T-helper 2 cell treated with Interferon-gamma antibody and Interleukin-4, amounts not matched to agents 5 μg/mL and 100 μg/mL, for 36 hours (primary cell): ENCODE results near the gene KNDC1.
"Not testable (repeated sequence)": the region's sequence is repeated elsewhere in the genome, so short reads cannot be mapped to it uniquely, and the experiment has no call there.

Experiments
- DNase-seq: peaks from one replicate; pipeline ENCODE4 v3.0.0; 2021; ENCODE audit warnings: low spot score
- H3K27ac Mint-ChIP-seq: one replicate; pipeline ENCODE4 v1.8.0; 2021; ENCODE audit warnings: mild to moderate bottlenecking, mixed read lengths
- H3K27me3 Mint-ChIP-seq: one replicate; pipeline ENCODE4 v1.8.0; 2021; ENCODE audit warnings: low read depth, mixed read lengths
- H3K36me3 Mint-ChIP-seq: one replicate; pipeline ENCODE4 v1.8.0; 2021; ENCODE audit warnings: low read depth, mixed read lengths
- H3K4me1 Mint-ChIP-seq: one replicate; pipeline ENCODE4 v1.8.0; 2021; ENCODE audit warnings: low read depth, mixed read lengths
- H3K4me3 Mint-ChIP-seq: one replicate; pipeline ENCODE4 v1.8.0; 2022; ENCODE audit warnings: mild to moderate bottlenecking, moderate library complexity, mixed read lengths
- H3K9me3 Mint-ChIP-seq: one replicate; pipeline ENCODE4 v1.8.0; 2021; ENCODE audit warnings: mixed read lengths

The KNDC1 gene

GRCh38 chr10:133221331-133221730, 61.3 kb downstream of the KNDC1 start:
- DNase-seq, result no peak
- Mint-ChIP-seq H3K4me1 (peaks cover 8% of the 10 kb centered on the region), H3K27me3 (no peaks in the 10 kb centered on the region), H3K9me3 (no peaks in the 10 kb centered on the region), H3K4me3 (no peak overlapping the region), H3K36me3 (no peaks in the 10 kb centered on the region), H3K27ac (peak overlapping the region; percentile 60)

- not testable (repeated sequence) for H3K9me3 Mint-ChIP-seq, H3K27me3 Mint-ChIP-seq, DNase-seq, H3K4me3 Mint-ChIP-seq, H3K27ac Mint-ChIP-seq, H3K36me3 Mint-ChIP-seq
- peaks cover 12% of the 10 kb centered on the region for H3K4me1 Mint-ChIP-seq
These were observed 61.7 kb downstream of the KNDC1 start for GRCh38 chr10:133221756-133222155.

- Mint-ChIP-seq H3K9me3 (no peaks in the 10 kb centered on the region), H3K27ac (no peak overlapping the region), H3K27me3 (peaks cover 17% of the 10 kb centered on the region), H3K4me3 (no peak overlapping the region), H3K36me3 (no peaks in the 10 kb centered on the region), H3K4me1 (peaks cover 12% of the 10 kb centered on the region)
- no peak for DNase-seq
These were observed 64.1 kb downstream of the KNDC1 start for GRCh38 chr10:133224076-133224475.

GRCh38 chr10:133224756-133225372, 64.8 kb downstream of the KNDC1 start:
- no peak for DNase-seq
- Mint-ChIP-seq H3K4me1 (peaks cover 12% of the 10 kb centered on the region), H3K9me3 (no peaks in the 10 kb centered on the region), H3K36me3 (no peaks in the 10 kb centered on the region), H3K4me3 (peak overlapping the region; percentile 36), H3K27ac (no peak overlapping the region), H3K27me3 (peaks cover 22% of the 10 kb centered on the region)

- DNase-seq, result peak; percentile 29
- Mint-ChIP-seq H3K9me3 (no peaks in the 10 kb centered on the region), H3K4me3 (peak overlapping the region; percentile 46), H3K27me3 (peaks cover 22% of the 10 kb centered on the region), H3K36me3 (no peaks in the 10 kb centered on the region), H3K27ac (peak overlapping the region; percentile 55), H3K4me1 (peaks cover 12% of the 10 kb centered on the region)
These were observed 65.7 kb downstream of the KNDC1 start for GRCh38 chr10:133225707-133226191.

GRCh38 chr10:133226251-133226808, 66.3 kb downstream of the KNDC1 start:
- peak; percentile 16 for DNase-seq

GRCh38 chr10:133227256-133227655, 67.2 kb downstream of the KNDC1 start:
- H3K9me3 Mint-ChIP-seq, result no peaks in the 10 kb centered on the region
- peaks cover 12% of the 10 kb centered on the region for H3K4me1 Mint-ChIP-seq
- no peak for DNase-seq
- H3K4me3 Mint-ChIP-seq, result no peak overlapping the region
- H3K27me3 Mint-ChIP-seq, result peaks cover 35% of the 10 kb centered on the region
- no peak overlapping the region for H3K27ac Mint-ChIP-seq
- H3K36me3 Mint-ChIP-seq, result no peaks in the 10 kb centered on the region

More at GRCh38 chr10:133226251-133226808, 66.3 kb downstream of the KNDC1 start:
- H3K4me3 Mint-ChIP-seq, result peak overlapping the region; percentile 46
- no peaks in the 10 kb centered on the region for H3K9me3 Mint-ChIP-seq
- H3K27me3 Mint-ChIP-seq, result peaks cover 26% of the 10 kb centered on the region
- peaks cover 12% of the 10 kb centered on the region for H3K4me1 Mint-ChIP-seq
- H3K27ac Mint-ChIP-seq, result peak overlapping the region; percentile 55
- H3K36me3 Mint-ChIP-seq, result no peaks in the 10 kb centered on the region

GRCh38 chr10:133229265-133230043, 69.4 kb downstream of the KNDC1 start:
- Mint-ChIP-seq H3K27me3 (peaks cover 56% of the 10 kb centered on the region), H3K4me1 (peaks cover 12% of the 10 kb centered on the region), H3K4me3 (peak overlapping the region; percentile 5), H3K27ac (no peak overlapping the region), H3K9me3 (no peaks in the 10 kb centered on the region), H3K36me3 (no peaks in the 10 kb centered on the region)
- DNase-seq, result no peak

GRCh38 chr10:133230044-133230361, 70.0 kb downstream of the KNDC1 start, which contains the start of gene UTF1:
UTF1 (plus strand) TSS chr10:133230217; CDS start chr10:133230289, 72 bp downstream.
- peaks cover 14% of the 10 kb centered on the region for H3K4me1 Mint-ChIP-seq
- H3K27me3 Mint-ChIP-seq, result peaks cover 60% of the 10 kb centered on the region
- no peaks in the 10 kb centered on the region for H3K36me3 Mint-ChIP-seq
- H3K27ac Mint-ChIP-seq, result no peak within 1 kb of the TSS
- no peak for DNase-seq
- peak within 1 kb of the TSS; percentile 5 for H3K4me3 Mint-ChIP-seq
- H3K9me3 Mint-ChIP-seq, result no peaks in the 10 kb centered on the region

- Mint-ChIP-seq H3K36me3 (no peaks in the 10 kb centered on the region), H3K4me3 (no peak overlapping the region), H3K4me1 (peaks cover 14% of the 10 kb centered on the region), H3K27ac (no peak overlapping the region), H3K27me3 (peaks cover 62% of the 10 kb centered on the region), H3K9me3 (no peaks in the 10 kb centered on the region)
- DNase-seq, result no peak
These were observed 70.6 kb downstream of the KNDC1 start for GRCh38 chr10:133230387-133231195.

GRCh38 chr10:133231244-133231945, 71.4 kb downstream of the KNDC1 start:
- no peak overlapping the region for H3K27ac Mint-ChIP-seq
- peaks cover 66% of the 10 kb centered on the region for H3K27me3 Mint-ChIP-seq
- DNase-seq, result no peak
- H3K4me3 Mint-ChIP-seq, result peak overlapping the region; percentile 29
- H3K4me1 Mint-ChIP-seq, result peaks cover 7% of the 10 kb centered on the region
- H3K36me3 Mint-ChIP-seq, result no peaks in the 10 kb centered on the region
- H3K9me3 Mint-ChIP-seq, result no peaks in the 10 kb centered on the region

GRCh38 chr10:133231946-133232574, 72.0 kb downstream of the KNDC1 start:
- Mint-ChIP-seq H3K36me3 (no peaks in the 10 kb centered on the region), H3K9me3 (no peaks in the 10 kb centered on the region), H3K4me3 (no peak overlapping the region), H3K27ac (no peak overlapping the region), H3K27me3 (peaks cover 60% of the 10 kb centered on the region), H3K4me1 (peaks cover 4% of the 10 kb centered on the region)
- DNase-seq, result no peak

- not testable (repeated sequence) for H3K27ac Mint-ChIP-seq, H3K36me3 Mint-ChIP-seq, H3K9me3 Mint-ChIP-seq, DNase-seq, H3K4me3 Mint-ChIP-seq, H3K4me1 Mint-ChIP-seq
- H3K27me3 Mint-ChIP-seq, result peaks cover 61% of the 10 kb centered on the region
These were observed 74.8 kb downstream of the KNDC1 start for GRCh38 chr10:133234796-133235195.
